SK-N-DZ (cell line): ENCODE data around the gene HDAC10.

Source experiments
- DNase-seq: peaks from one replicate; pipeline ENCODE4 v3.0.0-alpha.2; 2015; ENCODE audit warnings: low spot score

HDAC10 gene

GRCh38 chr22:50202130-50202666 lies 48.9 kb downstream of the HDAC10 start:
- DNase-seq = no peak

GRCh38 chr22:50201191-50202129 lies 49.6 kb downstream of the HDAC10 start:
- no peak for DNase-seq

GRCh38 chr22:50200461-50201190 lies 50.4 kb downstream of the HDAC10 start, which contains the start of gene SELENOO:
Gene SELENOO (plus strand): TSS chr22:50201011. CDS start chr22:50201037, 26 bp downstream.
- DNase-seq = peak; percentile 83

DNA sequence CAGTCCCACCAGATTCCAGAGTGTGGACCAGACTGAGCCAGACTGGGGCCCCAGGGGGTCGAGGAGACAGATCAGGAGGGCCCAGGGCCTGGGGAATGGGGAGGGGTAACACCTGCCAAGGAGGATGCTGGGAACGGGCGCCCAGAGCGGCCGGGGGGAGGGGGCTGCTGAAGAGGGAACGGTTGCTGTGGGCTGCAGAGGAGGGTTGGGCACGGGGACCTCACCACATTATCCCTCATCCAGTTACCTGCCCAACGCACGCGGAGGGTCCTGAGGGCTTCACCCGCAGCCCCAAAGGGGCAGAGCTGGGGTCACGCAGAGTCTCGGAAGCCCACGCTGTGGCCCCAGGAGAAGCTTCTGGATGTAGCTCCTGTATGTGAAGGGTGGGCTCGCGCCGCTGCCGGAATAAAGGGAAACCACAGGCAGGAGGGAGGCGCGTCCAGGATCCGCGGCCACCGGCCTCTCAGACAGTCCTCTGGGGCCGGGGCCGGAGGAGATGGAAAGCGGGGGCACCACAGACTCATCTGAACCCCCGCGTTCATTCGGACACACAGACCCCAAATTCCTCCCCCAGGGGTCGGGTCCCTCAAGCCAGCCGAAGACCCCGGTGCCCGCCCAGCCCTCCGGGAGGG lies 51.1 kb downstream of the HDAC10 start:
- peak; percentile 45 for DNase-seq

GRCh38 chr22:50199251-50199721 lies 51.8 kb downstream of the HDAC10 start:
- no peak for DNase-seq

GRCh38 chr22:50198624-50199017 lies 52.4 kb downstream of the HDAC10 start:
- no peak for DNase-seq

DNA sequence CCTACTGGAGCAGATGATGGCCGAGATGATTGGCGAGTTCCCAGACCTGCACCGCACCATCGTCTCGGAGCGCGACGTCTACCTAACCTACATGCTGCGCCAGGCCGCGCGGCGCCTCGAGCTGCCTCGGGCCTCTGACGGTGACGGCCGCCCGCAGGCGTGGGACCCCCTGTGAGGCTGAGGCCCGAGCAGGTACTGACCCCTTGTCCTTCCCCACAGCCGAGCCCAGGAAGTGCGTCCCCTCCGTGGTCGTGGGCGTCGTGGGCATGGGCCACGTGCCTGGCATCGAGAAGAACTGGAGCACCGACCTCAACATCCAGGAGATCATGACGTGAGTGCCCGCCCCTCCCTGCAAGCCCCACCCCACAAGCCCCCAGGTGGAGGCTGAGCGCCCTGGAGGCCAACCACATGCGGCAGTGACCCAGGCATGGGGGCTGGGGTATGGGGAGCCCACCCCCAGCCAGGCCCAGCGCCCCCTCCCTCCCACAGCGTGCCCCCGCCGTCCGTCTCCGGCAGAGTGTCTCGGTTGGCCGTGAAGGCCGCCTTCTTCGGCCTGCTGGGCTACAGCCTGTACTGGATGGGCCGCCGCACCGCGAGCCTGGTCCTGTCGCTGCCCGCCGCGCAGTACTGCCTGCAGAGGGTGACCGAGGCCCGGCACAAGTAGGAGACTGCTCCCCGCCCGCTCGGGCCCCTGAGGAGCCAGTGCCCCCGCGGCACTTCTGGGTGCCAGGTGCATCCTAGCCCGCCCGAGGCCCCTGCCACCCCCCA lies 53.0 kb downstream of the HDAC10 start:
- no peak for DNase-seq

- no peak for DNase-seq
Observed at GRCh38 chr22:50197000-50197800, 53.9 kb downstream of the HDAC10 start.

DNA sequence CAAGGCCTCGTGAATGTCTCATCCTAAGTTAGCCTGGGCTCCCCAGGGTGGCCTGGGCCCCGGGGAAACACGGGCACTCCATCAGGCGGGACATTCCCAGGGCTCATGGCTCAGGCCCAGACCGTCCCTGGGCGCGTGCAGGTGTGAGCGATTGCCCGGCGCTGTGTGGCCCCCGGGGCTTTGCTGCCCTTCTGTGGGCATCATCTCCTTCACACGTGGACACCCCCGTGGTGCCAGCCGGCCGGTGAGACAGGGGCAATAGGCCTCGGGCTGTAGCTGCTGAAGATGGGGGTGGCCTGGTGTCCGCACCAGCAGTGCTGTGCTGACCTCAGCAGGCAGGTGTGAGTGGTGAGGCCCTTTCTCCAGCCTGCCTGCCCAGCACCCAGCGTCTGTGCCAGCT lies 54.8 kb downstream of the HDAC10 start:
- no peak for DNase-seq
